ENCODE results near the gene PIAS4.
"Not testable (repeated sequence)": the region's sequence is repeated elsewhere in the genome, so short reads cannot be mapped to it uniquely, and the experiment has no call there.

Gene PIAS4

DNA sequence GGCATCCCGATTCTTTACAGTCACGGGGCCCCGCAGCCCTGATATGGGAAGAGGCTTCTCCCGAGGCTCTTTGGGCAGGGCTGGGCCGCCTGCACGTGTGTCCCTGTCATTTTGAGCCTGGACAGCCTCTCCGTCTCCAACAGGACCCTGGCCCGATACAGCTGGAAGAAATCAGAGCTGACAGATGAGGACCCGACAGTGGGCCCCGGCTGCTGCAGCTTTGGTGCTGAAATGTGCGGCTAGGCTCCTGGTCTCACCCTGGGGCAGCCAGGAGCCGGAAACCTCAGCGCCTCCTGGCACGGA lies 3.2 kb downstream of the PIAS4 start:
- DNase-seq (ENCODE audit: low read depth) = no peak
- TF ChIP-seq, protein P1, sequence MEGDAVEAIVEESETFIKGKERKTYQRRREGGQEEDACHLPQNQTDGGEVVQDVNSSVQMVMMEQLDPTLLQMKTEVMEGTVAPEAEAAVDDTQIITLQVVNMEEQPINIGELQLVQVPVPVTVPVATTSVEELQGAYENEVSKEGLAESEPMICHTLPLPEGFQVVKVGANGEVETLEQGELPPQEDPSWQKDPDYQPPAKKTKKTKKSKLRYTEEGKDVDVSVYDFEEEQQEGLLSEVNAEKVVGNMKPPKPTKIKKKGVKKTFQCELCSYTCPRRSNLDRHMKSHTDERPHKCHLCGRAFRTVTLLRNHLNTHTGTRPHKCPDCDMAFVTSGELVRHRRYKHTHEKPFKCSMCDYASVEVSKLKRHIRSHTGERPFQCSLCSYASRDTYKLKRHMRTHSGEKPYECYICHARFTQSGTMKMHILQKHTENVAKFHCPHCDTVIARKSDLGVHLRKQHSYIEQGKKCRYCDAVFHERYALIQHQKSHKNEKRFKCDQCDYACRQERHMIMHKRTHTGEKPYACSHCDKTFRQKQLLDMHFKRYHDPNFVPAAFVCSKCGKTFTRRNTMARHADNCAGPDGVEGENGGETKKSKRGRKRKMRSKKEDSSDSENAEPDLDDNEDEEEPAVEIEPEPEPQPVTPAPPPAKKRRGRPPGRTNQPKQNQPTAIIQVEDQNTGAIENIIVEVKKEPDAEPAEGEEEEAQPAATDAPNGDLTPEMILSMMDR (IDR thresholded peaks at IDR 0.05; ENCODE audit: control insufficient read depth, extremely low read depth, insufficient read depth) = no peak

DNA sequence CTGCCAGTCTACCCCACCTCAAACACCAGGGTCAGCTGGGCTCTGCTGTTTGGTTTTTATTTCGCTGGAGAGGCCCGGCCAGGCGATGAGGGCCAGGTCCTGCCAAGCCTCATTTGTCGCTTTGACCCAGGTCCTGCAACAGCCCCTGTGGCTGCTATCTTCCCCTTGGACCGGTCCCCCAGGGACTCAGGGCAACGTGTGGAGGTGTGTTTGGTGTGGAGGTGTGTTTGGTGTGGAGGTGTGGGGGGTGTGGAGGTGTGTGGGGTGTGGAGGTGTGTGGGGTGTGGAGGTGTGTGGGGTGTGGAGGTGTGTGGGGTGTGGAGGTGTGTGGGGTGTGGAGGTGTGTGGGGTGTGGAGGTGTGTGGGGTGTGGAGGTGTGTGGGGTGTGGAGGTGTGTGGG lies 3.9 kb downstream of the PIAS4 start:
- not testable (repeated sequence) for H3K4me3 ChIP-seq (ENCODE audit: low read depth, low read length); DNase-seq (ENCODE audit: low read depth)

More for the DNA sequence above, 3.2 kb downstream of the PIAS4 start:
- no peak overlapping the region for H3K4me3 ChIP-seq (ENCODE audit: low read depth, low read length)

DNA sequence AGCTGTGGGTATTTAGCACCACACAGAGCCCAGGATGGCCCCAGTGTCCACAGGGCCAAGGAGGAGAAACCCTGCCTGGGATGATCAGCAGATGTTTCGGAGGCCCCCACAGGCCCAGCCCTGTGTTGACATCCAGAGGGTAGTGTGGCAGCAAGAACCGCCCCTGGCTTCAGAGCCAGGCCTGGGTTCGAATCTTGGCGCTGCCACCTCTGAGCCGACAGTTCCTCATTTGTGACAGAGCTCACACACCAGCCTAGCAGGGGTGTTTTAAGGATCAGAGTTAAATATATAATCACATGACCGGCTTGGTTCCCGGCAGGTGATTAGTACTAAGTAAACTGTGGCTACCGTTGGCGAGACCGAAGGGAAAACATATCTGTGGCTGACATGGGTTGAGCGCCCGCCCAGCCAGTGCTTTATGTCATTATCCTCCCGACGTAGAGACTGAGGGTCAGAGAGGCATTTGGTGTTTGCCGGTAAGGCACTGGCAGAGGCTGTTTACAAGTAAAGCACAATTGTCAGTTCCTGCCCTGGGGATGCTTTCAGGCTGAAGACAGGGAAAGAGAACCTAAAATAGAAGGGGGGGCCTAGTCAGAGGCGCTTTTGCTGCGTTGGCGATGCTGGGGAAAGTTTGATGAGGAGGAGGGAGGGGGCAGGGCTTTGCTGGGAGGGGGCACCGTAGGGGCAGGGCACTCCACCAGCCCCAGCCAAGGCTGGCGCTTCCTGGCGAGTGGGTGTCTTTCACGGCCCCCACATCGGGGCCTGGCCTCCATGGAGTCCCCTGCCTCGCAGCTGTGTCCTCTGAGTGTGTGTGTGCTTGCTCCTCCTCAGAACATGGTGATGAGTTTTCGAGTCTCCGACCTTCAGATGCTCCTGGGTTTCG lies 4.8 kb downstream of the PIAS4 start:
- TF ChIP-seq, protein P1 (IDR thresholded peaks at IDR 0.05; ENCODE audit: control insufficient read depth, extremely low read depth, insufficient read depth) = no peak
- DNase-seq (ENCODE audit: low read depth) = no peak
- no peak overlapping the region for H3K4me3 ChIP-seq (ENCODE audit: low read depth, low read length)

DNA sequence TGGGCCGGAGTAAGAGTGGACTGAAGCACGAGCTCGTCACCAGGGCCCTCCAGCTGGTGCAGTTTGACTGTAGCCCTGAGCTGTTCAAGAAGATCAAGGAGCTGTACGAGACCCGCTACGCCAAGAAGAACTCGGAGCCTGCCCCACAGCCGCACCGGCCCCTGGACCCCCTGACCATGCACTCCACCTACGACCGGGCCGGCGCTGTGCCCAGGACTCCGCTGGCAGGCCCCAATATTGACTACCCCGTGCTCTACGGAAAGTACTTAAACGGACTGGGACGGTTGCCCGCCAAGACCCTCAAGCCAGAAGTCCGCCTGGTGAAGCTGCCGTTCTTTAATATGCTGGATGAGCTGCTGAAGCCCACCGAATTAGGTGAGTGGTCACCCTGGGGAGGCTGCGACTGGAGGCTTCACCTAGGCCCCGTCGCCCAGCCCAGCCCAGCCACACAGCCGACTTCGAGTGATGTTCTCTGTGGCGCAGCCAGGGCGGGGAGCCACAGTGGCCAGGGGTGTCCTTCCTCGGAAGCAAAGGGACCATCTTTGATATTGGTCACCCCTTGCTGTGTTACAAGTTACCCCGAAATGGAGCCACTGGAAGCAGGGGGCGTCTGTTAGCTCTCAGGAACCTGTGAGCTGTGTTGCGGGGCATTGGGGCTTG lies 5.6 kb downstream of the PIAS4 start:
- no peak overlapping the region for H3K4me3 ChIP-seq (ENCODE audit: low read depth, low read length)
- DNase-seq (ENCODE audit: low read depth) = no peak

DNA sequence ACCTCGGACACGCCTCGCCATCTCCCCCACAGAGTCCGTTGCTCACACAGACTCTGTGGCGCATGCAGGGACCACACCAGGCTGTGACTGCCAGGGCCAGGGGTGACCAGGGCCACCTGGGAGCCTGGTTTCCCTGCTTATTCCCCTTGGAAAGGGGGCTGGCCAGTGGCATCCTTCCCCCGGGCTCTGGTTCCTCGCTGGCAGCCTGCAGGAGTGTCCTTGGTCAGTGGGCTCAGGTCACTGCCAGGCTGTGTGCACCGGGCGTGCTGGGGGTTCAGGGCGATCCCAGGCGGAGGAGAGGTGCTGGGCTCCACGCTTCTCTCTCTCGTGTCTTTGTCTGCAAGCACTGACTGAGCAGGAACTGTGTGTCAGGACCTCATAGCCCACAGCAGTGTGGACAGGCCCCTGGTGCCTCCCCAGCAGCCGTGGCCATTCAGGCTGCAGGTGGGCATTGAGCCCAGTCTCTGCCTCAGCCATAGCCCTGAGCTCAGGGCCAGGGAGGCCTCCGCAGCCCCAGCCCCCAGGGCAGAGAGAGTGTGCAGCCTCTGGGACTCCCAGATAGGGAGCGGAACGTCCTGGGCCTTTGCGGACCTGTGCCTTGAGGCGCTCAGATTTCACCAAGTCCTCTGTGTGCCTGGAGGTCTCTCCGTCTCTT lies 6.5 kb downstream of the PIAS4 start:
- TF ChIP-seq, protein P1 (IDR thresholded peaks at IDR 0.05; ENCODE audit: control insufficient read depth, extremely low read depth, insufficient read depth) = no peak
- H3K4me3 ChIP-seq (ENCODE audit: low read depth, low read length) = no peak overlapping the region
- DNase-seq (ENCODE audit: low read depth) = no peak

More for the DNA sequence above, 5.6 kb downstream of the PIAS4 start:
- TF ChIP-seq, protein P1 (IDR thresholded peaks at IDR 0.05; ENCODE audit: control insufficient read depth, extremely low read depth, insufficient read depth) = no peak

DNA sequence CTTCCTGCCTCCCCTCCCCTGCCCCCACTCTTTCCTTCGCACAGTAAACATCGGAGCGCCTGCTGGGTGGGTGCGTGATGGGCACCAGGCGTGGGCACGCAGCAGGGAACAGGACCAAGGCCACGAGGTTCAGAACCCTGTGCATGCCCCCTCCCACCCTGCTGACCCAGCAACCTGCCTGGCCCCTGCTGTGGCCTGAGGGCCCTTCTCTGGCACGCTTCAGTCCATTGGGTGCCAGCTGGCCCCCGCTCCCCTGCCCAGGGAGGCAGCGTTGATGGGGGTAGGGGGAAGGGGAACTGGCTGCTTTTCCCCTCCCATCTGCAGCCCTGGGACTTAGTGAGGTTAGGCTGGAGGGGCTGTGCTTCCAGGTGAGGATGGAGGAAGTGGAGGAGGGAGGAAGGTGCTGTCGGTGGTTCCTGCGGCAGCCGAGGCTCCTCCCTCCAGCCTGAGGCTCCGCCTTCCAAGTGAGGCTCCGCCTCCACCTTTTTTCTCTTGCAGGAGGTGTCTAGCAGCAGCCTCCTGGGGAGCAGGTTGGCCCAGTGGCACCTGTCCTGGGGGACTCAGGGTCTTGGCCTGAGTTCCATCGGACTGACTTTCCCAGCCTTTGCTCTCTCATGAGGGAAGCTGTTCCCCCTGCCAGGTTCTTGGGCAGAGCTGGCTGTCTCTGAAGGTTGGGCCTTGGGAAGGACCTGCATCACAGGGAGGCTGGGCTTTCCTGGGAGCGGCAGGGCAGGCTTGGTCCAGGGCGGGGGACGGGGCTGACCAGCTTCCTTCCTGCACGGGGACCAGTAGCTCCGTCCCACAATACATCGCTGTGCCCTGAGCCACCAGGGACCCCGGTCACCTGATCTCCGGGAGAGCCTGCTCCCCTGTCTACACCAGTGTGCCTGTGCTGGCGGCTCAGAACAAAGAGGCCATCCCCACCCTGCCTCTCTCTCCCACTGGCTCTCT lies 7.3 kb downstream of the PIAS4 start:
- DNase-seq (ENCODE audit: low read depth) = no peak
- no peak overlapping the region for H3K4me3 ChIP-seq (ENCODE audit: low read depth, low read length)

More for the DNA sequence above, 7.3 kb downstream of the PIAS4 start:
- TF ChIP-seq, protein P1 (IDR thresholded peaks at IDR 0.05; ENCODE audit: control insufficient read depth, extremely low read depth, insufficient read depth) = no peak
